ENCODE data around the gene UNC5B. TPM values are rescaled to one million over a fixed set of nuclear protein-coding genes. Genes with fewer than 3 reads are reported as not detected.

Gene UNC5B
- total RNA-seq, 1 donor from 2014 or later = 26.9 TPM

GRCh38 chr10:71191019-71191418 lies 21.4 kb upstream of the UNC5B start:
- no peak overlapping the region for H3K4me3 ChIP-seq (ENCODE audit: low read depth, low read length)
- no peaks in the 10 kb centered on the region for H3K36me3 ChIP-seq (ENCODE audit: control insufficient read depth, insufficient read depth, low read length)
- DNase-seq (ENCODE audit: low read depth) = no peak
- no peak for TF ChIP-seq CTCF (IDR thresholded peaks at IDR 0.05; ENCODE audit: insufficient read depth, low read length, poor library complexity, severe bottlenecking)
- H3K27me3 ChIP-seq (ENCODE audit: control insufficient read depth, insufficient read depth, low read length) = peaks cover 19% of the 10 kb centered on the region

- no peak for TF ChIP-seq CTCF (IDR thresholded peaks at IDR 0.05; ENCODE audit: insufficient read depth, low read length, poor library complexity, severe bottlenecking)
- no peaks in the 10 kb centered on the region for H3K36me3 ChIP-seq (ENCODE audit: control insufficient read depth, insufficient read depth, low read length)
- DNase-seq (ENCODE audit: low read depth) = no peak
- H3K4me3 ChIP-seq (ENCODE audit: low read depth, low read length) = no peak overlapping the region
- H3K27me3 ChIP-seq (ENCODE audit: control insufficient read depth, insufficient read depth, low read length) = peaks cover 19% of the 10 kb centered on the region
These were observed 20.8 kb upstream of the UNC5B start for GRCh38 chr10:71191551-71192076.

GRCh38 chr10:71193516-71193915 lies 18.9 kb upstream of the UNC5B start:
- H3K27me3 ChIP-seq (ENCODE audit: control insufficient read depth, insufficient read depth, low read length) = peaks cover 12% of the 10 kb centered on the region
- H3K4me3 ChIP-seq (ENCODE audit: low read depth, low read length) = no peak overlapping the region
- no peak for TF ChIP-seq CTCF (IDR thresholded peaks at IDR 0.05; ENCODE audit: insufficient read depth, low read length, poor library complexity, severe bottlenecking)
- no peak for DNase-seq (ENCODE audit: low read depth)
- H3K36me3 ChIP-seq (ENCODE audit: control insufficient read depth, insufficient read depth, low read length) = no peaks in the 10 kb centered on the region

GRCh38 chr10:71197955-71198354 lies 14.4 kb upstream of the UNC5B start:
- Histone ChIP-seq H3K36me3 (ENCODE audit: control insufficient read depth, insufficient read depth, low read length) (no peaks in the 10 kb centered on the region), H3K4me3 (ENCODE audit: low read depth, low read length) (no peak overlapping the region), H3K27me3 (ENCODE audit: control insufficient read depth, insufficient read depth, low read length) (no peaks in the 10 kb centered on the region)
- TF ChIP-seq CTCF (IDR thresholded peaks at IDR 0.05; ENCODE audit: insufficient read depth, low read length, poor library complexity, severe bottlenecking) = no peak
- DNase-seq (ENCODE audit: low read depth) = no peak

- TF ChIP-seq CTCF (IDR thresholded peaks at IDR 0.05; ENCODE audit: insufficient read depth, low read length, poor library complexity, severe bottlenecking) = no peak
- no peaks in the 10 kb centered on the region for H3K36me3 ChIP-seq (ENCODE audit: control insufficient read depth, insufficient read depth, low read length)
- no peak for DNase-seq (ENCODE audit: low read depth)
- H3K4me3 ChIP-seq (ENCODE audit: low read depth, low read length) = no peak overlapping the region
- H3K27me3 ChIP-seq (ENCODE audit: control insufficient read depth, insufficient read depth, low read length) = peaks cover 2% of the 10 kb centered on the region
These were observed 10.5 kb upstream of the UNC5B start for GRCh38 chr10:71201849-71202248.

GRCh38 chr10:71202314-71202713 lies 10.1 kb upstream of the UNC5B start:
- no peak overlapping the region for H3K4me3 ChIP-seq (ENCODE audit: low read depth, low read length)
- no peaks in the 10 kb centered on the region for H3K36me3 ChIP-seq (ENCODE audit: control insufficient read depth, insufficient read depth, low read length)
- DNase-seq (ENCODE audit: low read depth) = no peak
- peaks cover 2% of the 10 kb centered on the region for H3K27me3 ChIP-seq (ENCODE audit: control insufficient read depth, insufficient read depth, low read length)
- no peak for TF ChIP-seq CTCF (IDR thresholded peaks at IDR 0.05; ENCODE audit: insufficient read depth, low read length, poor library complexity, severe bottlenecking)

All from kidney epithelial cell (primary cell).